Measurements from ENCODE around the gene IQGAP3.
"Not testable (repeated sequence)": the region's sequence is repeated elsewhere in the genome, so short reads cannot be mapped to it uniquely, and the experiment has no call there.

The IQGAP3 gene

DNA sequence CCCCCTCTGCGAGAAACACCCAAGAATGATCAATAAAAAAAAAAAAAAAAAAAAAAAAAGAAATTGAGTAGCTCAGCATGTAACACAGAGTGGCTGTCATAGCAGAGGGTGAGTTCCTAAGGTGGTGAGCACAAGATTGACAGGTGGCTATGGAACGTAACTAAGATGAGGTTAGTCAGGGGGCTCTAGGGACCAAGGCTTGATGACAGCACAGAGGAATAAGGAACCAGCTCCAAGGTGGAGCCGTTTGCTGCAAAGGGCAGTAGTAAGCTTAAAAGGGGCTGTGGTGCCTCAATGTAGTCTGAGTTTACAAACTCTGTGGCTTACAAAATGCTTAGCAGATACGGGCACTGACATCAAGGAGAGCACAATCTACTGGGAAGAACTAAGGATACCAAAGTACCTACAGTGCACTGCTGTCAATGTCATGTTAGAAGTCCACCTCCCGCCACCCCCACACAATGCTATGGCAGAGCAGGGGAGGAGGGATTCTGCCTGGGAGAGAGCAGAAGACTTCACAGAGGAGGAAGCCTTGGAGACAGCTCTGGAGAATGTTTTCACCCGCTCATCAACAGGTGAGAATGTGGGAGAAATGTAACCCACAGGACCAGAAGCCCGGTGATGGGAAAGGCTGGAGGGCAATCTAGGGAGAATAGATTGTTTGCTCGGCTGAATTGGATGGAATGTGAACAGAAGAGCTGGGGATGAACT, 13.1 kb downstream of the IQGAP3 start:
- no peaks in the 10 kb centered on the region for H3K4me1 ChIP-seq (ENCODE audit: control insufficient read depth, insufficient read depth, low read length)
- H3K27me3 ChIP-seq (ENCODE audit: control insufficient read depth, insufficient read depth, low read length) = no peaks in the 10 kb centered on the region
- H3K4me3 ChIP-seq (ENCODE audit: low read length) = no peak overlapping the region
- no peak overlapping the region for H3K9ac ChIP-seq (ENCODE audit: low read length)
- no peaks in the 10 kb centered on the region for H3K9me3 ChIP-seq (ENCODE audit: control insufficient read depth, low read length)
- no peaks in the 10 kb centered on the region for H3K36me3 ChIP-seq (ENCODE audit: control insufficient read depth, insufficient read depth, low read length)

DNA sequence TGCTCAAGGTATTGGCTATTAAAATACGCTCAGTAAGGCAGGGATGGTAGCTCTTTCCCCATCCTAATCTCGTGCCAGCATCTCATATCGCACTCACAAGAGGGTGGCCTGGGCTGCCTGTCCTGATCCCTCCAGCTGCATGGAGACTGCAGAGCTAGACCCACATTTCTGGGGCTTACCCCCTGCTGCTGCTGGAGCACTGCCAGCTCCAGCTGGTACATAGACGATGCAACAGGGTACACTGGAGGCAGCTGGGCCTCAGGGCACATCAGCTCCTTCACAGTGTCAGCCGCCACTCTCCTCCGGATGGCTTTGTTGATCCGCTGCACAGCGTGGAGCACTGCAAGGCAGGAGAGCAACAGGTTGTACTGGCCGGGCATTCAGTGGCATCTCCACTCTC, 16.0 kb downstream of the IQGAP3 start:
- Histone ChIP-seq H3K36me3 (ENCODE audit: control insufficient read depth, insufficient read depth, low read length) (no peaks in the 10 kb centered on the region), H3K4me3 (ENCODE audit: low read length) (no peak overlapping the region), H3K9ac (ENCODE audit: low read length) (no peak overlapping the region), H3K27me3 (ENCODE audit: control insufficient read depth, insufficient read depth, low read length) (no peaks in the 10 kb centered on the region), H3K9me3 (ENCODE audit: control insufficient read depth, low read length) (no peaks in the 10 kb centered on the region), H3K4me1 (ENCODE audit: control insufficient read depth, insufficient read depth, low read length) (peaks cover 7% of the 10 kb centered on the region)

DNA sequence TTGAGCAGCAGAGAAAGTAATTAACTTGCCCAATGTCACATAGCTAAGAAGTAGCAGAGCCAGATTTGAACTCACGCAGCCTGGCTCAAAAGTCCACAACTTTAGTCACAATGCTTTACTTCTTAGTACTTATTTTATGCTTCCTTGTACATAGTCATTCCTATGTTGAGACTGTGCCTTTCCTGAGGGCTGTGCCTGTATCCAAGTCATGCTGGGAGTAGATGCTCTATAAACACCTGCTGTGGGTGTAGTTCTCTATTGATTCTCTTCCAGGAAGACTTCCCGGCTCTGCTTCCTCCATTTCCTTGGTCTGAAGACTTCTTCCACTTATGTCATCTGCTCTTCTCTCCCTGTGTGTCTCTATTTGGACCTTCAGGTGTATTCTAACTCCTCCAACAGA, 16.6 kb downstream of the IQGAP3 start:
- no peak overlapping the region for H3K9ac ChIP-seq (ENCODE audit: low read length)
- no peaks in the 10 kb centered on the region for H3K36me3 ChIP-seq (ENCODE audit: control insufficient read depth, insufficient read depth, low read length)
- no peaks in the 10 kb centered on the region for H3K9me3 ChIP-seq (ENCODE audit: control insufficient read depth, low read length)
- peaks cover 10% of the 10 kb centered on the region for H3K4me1 ChIP-seq (ENCODE audit: control insufficient read depth, insufficient read depth, low read length)
- no peaks in the 10 kb centered on the region for H3K27me3 ChIP-seq (ENCODE audit: control insufficient read depth, insufficient read depth, low read length)
- H3K4me3 ChIP-seq (ENCODE audit: low read length) = no peak overlapping the region

DNA sequence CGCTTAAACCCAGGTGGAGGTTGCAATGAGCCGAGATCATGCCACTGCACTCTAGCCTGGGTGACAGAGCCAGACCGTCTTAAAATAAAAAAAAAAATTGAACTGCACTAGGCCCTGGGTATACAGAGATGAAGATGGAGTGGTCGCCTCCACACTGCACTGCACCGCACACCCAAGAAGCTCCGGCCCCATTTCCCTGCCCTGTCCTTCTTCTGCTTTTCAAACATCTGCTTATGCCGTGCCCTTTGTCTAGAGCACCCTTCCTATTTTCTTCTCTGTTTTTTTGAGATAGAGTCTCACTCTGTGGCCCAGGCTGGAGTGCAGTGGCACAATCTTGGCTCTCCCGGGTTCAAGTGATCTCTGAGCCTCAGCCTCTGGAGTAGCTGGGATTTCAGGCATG, 17.4 kb downstream of the IQGAP3 start:
- no peak overlapping the region for H3K9ac ChIP-seq (ENCODE audit: low read length)
- H3K4me1 ChIP-seq (ENCODE audit: control insufficient read depth, insufficient read depth, low read length) = peaks cover 10% of the 10 kb centered on the region
- no peaks in the 10 kb centered on the region for H3K9me3 ChIP-seq (ENCODE audit: control insufficient read depth, low read length)
- H3K36me3 ChIP-seq (ENCODE audit: control insufficient read depth, insufficient read depth, low read length) = no peaks in the 10 kb centered on the region
- no peaks in the 10 kb centered on the region for H3K27me3 ChIP-seq (ENCODE audit: control insufficient read depth, insufficient read depth, low read length)
- no peak overlapping the region for H3K4me3 ChIP-seq (ENCODE audit: low read length)

DNA sequence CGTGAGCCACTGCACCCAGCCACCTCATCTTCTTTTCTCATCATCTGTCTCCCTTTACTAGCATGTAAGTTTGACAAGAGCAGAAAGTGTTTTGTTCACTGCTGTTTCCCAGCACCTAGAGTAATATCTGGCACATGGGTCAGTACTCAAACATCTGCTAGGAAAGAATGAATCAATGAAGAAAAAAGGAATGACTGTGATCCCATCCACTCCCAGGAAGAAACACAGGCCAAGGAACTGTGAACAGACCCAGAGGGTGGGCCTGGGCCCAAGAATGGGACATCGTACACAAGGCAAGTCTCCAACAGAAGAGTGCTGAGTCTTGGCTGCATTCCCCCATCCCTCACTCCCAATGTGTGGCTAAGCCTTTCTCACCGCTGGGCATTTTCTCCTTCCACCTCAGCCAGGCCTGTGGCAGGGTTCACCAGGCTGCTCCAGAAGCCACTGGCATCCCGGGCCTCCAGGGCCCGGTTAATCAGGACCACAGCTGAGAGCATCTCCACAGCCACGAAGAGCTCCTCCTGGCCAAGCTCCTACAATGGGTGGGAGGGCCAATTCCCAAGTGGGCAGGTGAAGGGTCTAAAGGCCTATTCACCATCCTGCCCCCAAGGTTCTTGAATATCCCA, 18.4 kb downstream of the IQGAP3 start:
- peaks cover 10% of the 10 kb centered on the region for H3K4me1 ChIP-seq (ENCODE audit: control insufficient read depth, insufficient read depth, low read length)
- H3K9me3 ChIP-seq (ENCODE audit: control insufficient read depth, low read length) = no peaks in the 10 kb centered on the region
- H3K9ac ChIP-seq (ENCODE audit: low read length) = no peak overlapping the region
- no peaks in the 10 kb centered on the region for H3K36me3 ChIP-seq (ENCODE audit: control insufficient read depth, insufficient read depth, low read length)
- no peaks in the 10 kb centered on the region for H3K27me3 ChIP-seq (ENCODE audit: control insufficient read depth, insufficient read depth, low read length)
- no peak overlapping the region for H3K4me3 ChIP-seq (ENCODE audit: low read length)

DNA sequence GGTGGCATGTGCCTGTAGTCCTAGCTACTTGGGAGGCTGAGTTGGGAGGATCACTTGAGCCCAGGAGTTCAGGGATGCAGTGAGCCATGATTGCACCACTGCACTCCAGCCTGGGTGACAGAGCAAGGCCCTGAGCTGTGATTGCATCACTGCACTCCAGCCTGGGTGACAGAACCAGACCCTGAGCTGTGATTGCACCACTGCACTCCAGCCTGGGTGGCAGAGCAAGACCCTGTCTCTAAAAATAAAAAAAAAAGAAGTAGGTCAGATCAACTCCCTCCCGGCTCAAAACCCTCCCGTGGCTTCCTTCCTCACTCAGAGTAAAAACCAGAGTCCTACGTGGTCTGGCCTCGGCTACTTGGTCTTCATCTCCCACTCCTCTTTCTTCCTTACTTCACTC, 19.4 kb downstream of the IQGAP3 start:
- H3K27me3 ChIP-seq (ENCODE audit: control insufficient read depth, insufficient read depth, low read length); H3K9ac ChIP-seq (ENCODE audit: low read length); H3K36me3 ChIP-seq (ENCODE audit: control insufficient read depth, insufficient read depth, low read length); H3K9me3 ChIP-seq (ENCODE audit: control insufficient read depth, low read length); H3K4me3 ChIP-seq (ENCODE audit: low read length): not testable (repeated sequence)
- H3K4me1 ChIP-seq (ENCODE audit: control insufficient read depth, insufficient read depth, low read length) = peaks cover 10% of the 10 kb centered on the region

DNA sequence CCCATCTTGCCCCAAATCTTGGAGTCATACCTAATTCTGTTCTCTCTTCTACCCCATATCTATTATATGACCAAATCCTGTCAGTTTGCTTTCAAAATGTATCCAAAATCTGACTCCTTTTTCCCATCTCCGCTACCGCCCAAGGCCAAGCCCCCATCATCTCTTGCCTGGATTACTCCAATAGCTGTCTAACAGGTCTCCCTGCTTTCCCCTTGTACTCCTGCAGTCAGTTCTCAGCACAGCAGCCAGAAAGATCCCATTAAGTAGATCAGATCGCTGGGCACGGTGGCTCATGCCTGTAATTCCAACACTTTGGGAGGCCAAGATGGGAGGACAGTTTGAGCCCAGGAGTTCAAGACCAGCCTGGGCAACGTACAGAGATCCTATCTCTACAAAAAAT, 19.8 kb downstream of the IQGAP3 start:
- H3K4me1 ChIP-seq (ENCODE audit: control insufficient read depth, insufficient read depth, low read length) = peaks cover 10% of the 10 kb centered on the region
- H3K27me3 ChIP-seq (ENCODE audit: control insufficient read depth, insufficient read depth, low read length) = no peaks in the 10 kb centered on the region
- no peak overlapping the region for H3K4me3 ChIP-seq (ENCODE audit: low read length)
- no peaks in the 10 kb centered on the region for H3K9me3 ChIP-seq (ENCODE audit: control insufficient read depth, low read length)
- H3K9ac ChIP-seq (ENCODE audit: low read length) = no peak overlapping the region
- H3K36me3 ChIP-seq (ENCODE audit: control insufficient read depth, insufficient read depth, low read length) = no peaks in the 10 kb centered on the region

DNA sequence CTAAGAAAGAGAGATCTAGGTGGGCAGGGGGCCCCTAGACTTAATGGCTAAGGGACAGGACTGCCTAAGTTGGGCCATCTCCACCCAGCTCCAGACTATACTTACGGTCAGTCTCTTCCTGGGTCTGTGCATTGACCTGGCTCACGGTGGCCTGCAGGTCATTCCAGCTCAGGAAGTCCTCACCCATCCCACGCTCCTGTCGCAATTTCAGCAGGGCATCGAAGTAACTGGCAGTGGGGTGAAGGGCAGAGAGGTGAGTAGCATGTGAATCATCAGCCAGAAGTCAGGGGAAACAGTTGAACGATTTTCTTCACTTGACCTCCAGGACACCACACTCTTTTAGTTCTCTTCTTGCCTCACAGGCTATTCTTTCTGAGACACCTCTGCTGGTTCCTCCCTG, 20.5 kb downstream of the IQGAP3 start:
- H3K9ac ChIP-seq (ENCODE audit: low read length) = no peak overlapping the region
- peaks cover 10% of the 10 kb centered on the region for H3K4me1 ChIP-seq (ENCODE audit: control insufficient read depth, insufficient read depth, low read length)

DNA sequence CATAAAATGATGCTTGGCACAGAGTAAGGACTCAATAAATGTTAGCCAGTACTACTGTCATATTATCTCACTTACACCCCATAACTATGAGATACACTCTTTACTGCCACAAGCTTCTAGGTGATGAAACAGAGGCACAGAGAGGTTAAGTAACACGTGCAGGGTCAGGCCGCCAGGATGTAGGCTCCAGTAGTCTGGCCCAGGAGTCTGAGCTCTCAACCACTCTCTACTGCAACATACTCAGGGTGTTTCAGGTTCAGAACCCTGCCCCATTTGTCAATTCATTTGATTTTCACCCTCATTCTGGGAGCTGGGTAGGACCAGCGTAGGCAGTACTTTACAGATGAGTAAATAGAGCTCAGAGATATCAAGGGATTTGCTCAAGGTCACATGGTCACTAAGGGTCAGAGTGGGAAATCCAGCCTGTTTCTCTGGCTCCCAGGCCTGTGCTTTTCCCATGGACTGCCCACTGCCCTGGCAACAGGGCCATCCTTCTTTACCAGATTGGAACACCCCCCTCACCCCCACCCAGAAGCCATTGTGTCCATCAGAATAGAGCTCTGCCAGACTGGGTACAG, 21.2 kb downstream of the IQGAP3 start:
- peaks cover 10% of the 10 kb centered on the region for H3K4me1 ChIP-seq (ENCODE audit: control insufficient read depth, insufficient read depth, low read length)
- no peaks in the 10 kb centered on the region for H3K9me3 ChIP-seq (ENCODE audit: control insufficient read depth, low read length)
- no peak overlapping the region for H3K9ac ChIP-seq (ENCODE audit: low read length)
- no peak overlapping the region for H3K4me3 ChIP-seq (ENCODE audit: low read length)
- H3K36me3 ChIP-seq (ENCODE audit: control insufficient read depth, insufficient read depth, low read length) = no peaks in the 10 kb centered on the region
- no peaks in the 10 kb centered on the region for H3K27me3 ChIP-seq (ENCODE audit: control insufficient read depth, insufficient read depth, low read length)

More for the DNA sequence above, 20.5 kb downstream of the IQGAP3 start:
- Histone ChIP-seq H3K4me3 (ENCODE audit: low read length) (no peak overlapping the region), H3K36me3 (ENCODE audit: control insufficient read depth, insufficient read depth, low read length) (no peaks in the 10 kb centered on the region), H3K9me3 (ENCODE audit: control insufficient read depth, low read length) (no peaks in the 10 kb centered on the region), H3K27me3 (ENCODE audit: control insufficient read depth, insufficient read depth, low read length) (no peaks in the 10 kb centered on the region)

DNA sequence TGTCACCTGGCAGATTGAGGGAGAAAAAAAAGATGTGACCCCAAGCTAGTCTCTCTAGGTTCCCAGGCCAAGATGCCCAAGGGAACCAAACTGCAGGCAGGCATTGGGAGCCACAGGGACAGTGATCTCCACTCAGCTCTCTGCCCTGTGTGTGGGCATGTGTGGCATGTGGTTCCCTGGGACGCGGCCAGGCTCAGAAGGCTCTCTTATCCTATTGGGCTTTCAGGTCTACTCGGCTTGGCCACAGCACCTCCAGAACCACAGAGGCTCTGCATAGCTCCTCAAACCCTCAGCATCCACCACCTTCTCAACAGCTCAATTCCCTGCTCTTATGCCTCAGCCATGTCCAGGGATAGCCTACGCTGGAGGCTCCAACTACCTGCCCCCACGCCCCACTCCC, 22.0 kb downstream of the IQGAP3 start:
- Histone ChIP-seq H3K36me3 (ENCODE audit: control insufficient read depth, insufficient read depth, low read length) (no peaks in the 10 kb centered on the region), H3K4me3 (ENCODE audit: low read length) (no peak overlapping the region), H3K4me1 (ENCODE audit: control insufficient read depth, insufficient read depth, low read length) (peaks cover 10% of the 10 kb centered on the region), H3K27me3 (ENCODE audit: control insufficient read depth, insufficient read depth, low read length) (no peaks in the 10 kb centered on the region), H3K9me3 (ENCODE audit: control insufficient read depth, low read length) (no peaks in the 10 kb centered on the region), H3K9ac (ENCODE audit: low read length) (no peak overlapping the region)

DNA sequence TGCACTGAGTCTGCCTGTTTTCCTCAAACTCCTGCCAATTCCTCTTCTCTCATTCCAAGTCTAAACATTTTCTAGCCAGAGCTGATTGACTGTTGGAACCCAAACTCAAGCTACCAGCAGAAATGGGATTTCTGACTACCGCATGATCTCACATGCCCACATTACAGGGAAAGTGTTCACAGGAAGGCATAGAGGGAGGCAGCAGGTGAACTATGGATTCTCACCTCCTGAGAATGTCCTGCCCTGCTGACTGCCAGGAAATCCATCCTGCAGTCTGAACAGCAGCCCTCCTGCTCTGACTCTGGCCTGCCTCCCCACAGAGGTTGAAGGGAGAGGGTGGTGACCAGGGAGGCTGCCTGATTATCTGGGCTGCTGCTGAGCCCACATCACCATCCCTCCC, 22.5 kb downstream of the IQGAP3 start:
- Histone ChIP-seq H3K4me1 (ENCODE audit: control insufficient read depth, insufficient read depth, low read length) (peaks cover 10% of the 10 kb centered on the region), H3K27me3 (ENCODE audit: control insufficient read depth, insufficient read depth, low read length) (no peaks in the 10 kb centered on the region), H3K36me3 (ENCODE audit: control insufficient read depth, insufficient read depth, low read length) (no peaks in the 10 kb centered on the region), H3K9me3 (ENCODE audit: control insufficient read depth, low read length) (no peaks in the 10 kb centered on the region), H3K9ac (ENCODE audit: low read length) (no peak overlapping the region), H3K4me3 (ENCODE audit: low read length) (no peak overlapping the region)

DNA sequence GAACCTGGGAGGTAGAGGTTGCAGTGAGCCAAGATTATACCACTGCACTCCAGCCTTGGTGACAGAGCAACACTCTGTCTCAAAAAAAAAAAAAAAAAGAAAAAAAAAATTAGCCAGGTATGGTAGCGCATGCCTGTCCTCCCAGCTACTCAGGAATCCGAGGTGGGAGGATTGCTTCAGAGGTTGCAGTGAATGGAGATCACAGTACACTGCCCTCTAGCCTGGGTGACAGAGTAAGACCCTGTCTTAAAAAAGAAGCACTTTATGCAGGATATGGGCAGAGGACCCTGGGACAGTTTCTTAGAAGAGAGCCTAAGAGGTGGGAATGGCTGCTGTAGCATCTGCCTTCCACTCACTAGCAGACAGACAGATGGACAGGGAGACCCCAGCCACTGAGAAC, 23.0 kb downstream of the IQGAP3 start:
- Histone ChIP-seq H3K4me1 (ENCODE audit: control insufficient read depth, insufficient read depth, low read length) (peaks cover 10% of the 10 kb centered on the region), H3K36me3 (ENCODE audit: control insufficient read depth, insufficient read depth, low read length) (no peaks in the 10 kb centered on the region), H3K9me3 (ENCODE audit: control insufficient read depth, low read length) (no peaks in the 10 kb centered on the region), H3K4me3 (ENCODE audit: low read length) (no peak overlapping the region), H3K9ac (ENCODE audit: low read length) (no peak overlapping the region), H3K27me3 (ENCODE audit: control insufficient read depth, insufficient read depth, low read length) (no peaks in the 10 kb centered on the region)
